HS-5 (cell line): ENCODE data around the gene PCOLCE2.

ENCODE experiments used
- DNase-seq: peaks from one replicate; pipeline ENCODE4 v3.0.0-alpha.2; 2012; ENCODE audit warnings: low read depth

The PCOLCE2 gene

DNA sequence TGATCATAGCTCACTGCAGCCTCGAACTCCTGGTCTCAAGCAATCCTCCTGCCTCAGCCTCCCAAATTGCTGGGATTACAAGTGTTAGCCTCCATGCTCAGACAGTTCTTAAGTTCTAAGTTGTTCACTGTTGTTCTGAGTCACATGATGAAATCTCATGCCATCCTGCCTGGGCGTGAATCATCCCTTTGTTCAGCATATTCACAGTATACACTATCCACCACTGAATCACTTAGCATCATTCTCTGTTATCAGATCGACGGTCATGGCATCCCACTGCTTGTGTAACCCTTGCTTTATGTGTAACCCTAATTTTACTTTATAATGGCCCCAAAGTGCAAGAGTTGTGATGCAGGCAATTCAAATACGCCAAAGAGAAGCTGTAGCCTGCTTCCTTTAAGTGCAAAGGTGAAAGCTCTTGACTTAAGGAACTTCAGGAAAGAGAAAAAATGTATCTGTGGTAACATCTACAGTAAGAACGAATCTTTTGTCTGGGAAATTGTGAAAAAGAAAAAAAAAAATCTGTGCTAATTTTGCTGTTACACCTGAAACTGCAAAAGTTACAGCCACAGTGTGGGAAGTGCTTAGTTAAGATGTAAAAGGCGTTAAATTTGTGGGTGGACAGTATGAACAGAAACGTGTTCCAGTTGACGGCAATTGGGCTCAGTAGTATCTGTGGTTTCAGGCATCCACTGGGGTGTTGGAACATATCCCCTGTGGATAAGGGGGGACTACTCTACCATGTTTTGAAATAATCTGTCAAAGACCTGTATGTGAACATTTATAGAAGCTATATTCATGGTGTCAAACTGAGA lies 80.6 kb downstream of the PCOLCE2 start:
- DNase-seq: peak; percentile 76

GRCh38 chr3:142802891-142803290 lies 86.0 kb downstream of the PCOLCE2 start:
- DNase-seq: no peak

GRCh38 chr3:142801746-142802145 lies 87.1 kb downstream of the PCOLCE2 start:
- no peak for DNase-seq

DNA sequence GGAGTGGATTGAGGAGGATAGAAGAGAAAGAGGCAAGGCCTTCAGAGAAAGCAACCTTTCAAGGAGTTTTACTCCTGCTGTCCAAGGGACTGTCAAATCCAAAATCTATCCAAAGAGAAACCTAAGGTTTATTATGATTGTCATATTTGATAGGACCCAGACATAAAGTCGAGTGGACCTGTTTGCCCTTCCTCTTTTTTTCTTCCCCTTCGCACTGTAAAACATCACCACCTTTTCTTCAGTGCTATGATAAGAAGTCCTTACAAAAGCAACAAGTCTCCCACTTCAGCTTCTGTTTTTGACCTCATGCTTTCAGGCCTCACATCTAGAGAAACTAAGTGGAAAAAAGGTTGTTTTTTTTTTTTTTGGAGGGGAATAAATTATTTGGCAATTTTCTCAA lies 92.1 kb downstream of the PCOLCE2 start:
- no peak for DNase-seq

DNA sequence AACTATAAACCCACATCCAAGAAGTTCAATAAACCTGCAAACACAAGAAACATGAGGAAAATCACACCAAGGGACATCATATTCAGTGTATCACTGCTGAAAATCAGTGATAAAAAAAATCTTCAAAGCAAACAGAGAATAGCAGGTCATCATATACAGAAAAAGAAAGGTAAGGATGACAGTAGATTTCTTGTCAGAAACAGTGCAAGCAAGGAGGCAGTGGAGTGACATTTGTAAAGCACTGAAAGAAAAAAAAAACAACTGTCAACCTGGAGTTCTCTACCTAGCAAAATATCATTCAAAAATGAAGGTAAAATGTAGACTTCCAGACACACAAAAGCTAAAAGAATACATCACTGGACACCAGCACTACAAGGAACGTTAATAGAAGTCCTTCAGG lies 93.6 kb downstream of the PCOLCE2 start:
- DNase-seq: no peak

GRCh38 chr3:142794508-142794907 lies 94.4 kb downstream of the PCOLCE2 start:
- no peak for DNase-seq

GRCh38 chr3:142787719-142788118 lies 101.2 kb downstream of the PCOLCE2 start:
- no peak for DNase-seq

GRCh38 chr3:142785996-142786395 lies 102.9 kb downstream of the PCOLCE2 start:
- DNase-seq: no peak

DNA sequence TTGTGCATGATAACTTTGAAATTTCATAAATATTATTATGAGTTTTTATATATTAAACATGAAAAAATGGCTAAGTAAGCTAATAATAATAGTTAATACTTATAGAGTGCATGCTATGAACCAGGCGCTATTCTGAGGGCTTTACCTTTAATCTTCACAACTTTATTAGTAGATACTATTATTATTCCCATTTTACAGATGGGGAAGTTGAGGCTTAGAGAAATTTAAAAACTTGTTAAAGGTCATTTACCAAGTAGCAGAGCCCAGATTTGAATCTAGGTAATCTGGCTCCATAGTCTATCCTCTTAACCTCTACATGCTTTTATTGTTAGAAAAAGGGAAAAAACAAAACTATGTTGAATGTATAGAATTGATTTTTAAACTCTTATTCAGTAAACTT lies 104.7 kb downstream of the PCOLCE2 start:
- no peak for DNase-seq

GRCh38 chr3:142782616-142783015 lies 106.3 kb downstream of the PCOLCE2 start:
- DNase-seq: no peak

GRCh38 chr3:142779591-142779990 lies 109.3 kb downstream of the PCOLCE2 start:
- DNase-seq: no peak

- no peak for DNase-seq
Measured at GRCh38 chr3:142778541-142778940, 110.3 kb downstream of the PCOLCE2 start.

DNA sequence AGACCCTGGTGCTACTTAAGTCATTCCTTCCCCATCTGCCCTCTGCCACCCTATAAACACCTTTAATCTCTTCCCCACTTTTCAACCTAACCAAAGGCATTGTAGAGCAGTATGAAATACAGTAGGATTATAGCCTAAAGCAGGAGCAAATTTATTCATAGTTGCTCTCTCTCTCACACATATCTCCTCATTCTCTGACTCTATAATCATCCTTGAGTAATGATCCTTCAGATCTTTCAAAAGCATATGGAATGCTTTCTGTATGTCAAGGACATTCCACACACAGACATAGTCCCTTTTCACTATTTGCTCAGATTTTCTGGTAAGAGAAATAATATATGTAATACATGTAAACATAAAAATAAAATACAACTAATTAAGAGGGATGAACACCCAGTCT lies 111.0 kb downstream of the PCOLCE2 start:
- DNase-seq: no peak

- no peak for DNase-seq
Measured at GRCh38 chr3:142768338-142768737, 120.5 kb downstream of the PCOLCE2 start.
